Thyroid gland (tissue), 4 donors: ENCODE measurements around the gene SRBD1. TPM values are rescaled to one million over a fixed set of nuclear protein-coding genes. Genes with fewer than 3 reads are reported as not detected.

Experiments
- DNase-seq, 2 donors: peaks; one replicate each; pipeline ENCODE4 v3.0.0-alpha.2; 2019
- H3K27ac ChIP-seq, 3 donors: fragments of 200-600 bp; sonication (generic); 1 replicate in 2 of 3; 2 replicates in 1 of 3; pipeline ENCODE4 v1.5.1; 2016 to 2019; ENCODE audit warnings: mild to moderate bottlenecking in 1 of 3, moderate library complexity in 1 of 3
- H3K27me3 ChIP-seq: fragments of 200-600 bp; sonication (generic); one replicate; pipeline ENCODE4 v1.5.1; 2019
- H3K36me3 ChIP-seq, 2 donors: fragments of 200-600 bp; sonication (generic); one replicate each; pipeline ENCODE4 v1.5.1; 2016 to 2019
- H3K4me1 ChIP-seq, 2 donors: fragments of 200-600 bp; sonication (generic); one replicate each; pipeline ENCODE4 v1.5.1; 2017 to 2019
- H3K4me3 ChIP-seq, 3 donors: fragments of 200-600 bp; sonication (generic); replicated peaks in 1 of 3; 1 replicate in 2 of 3; 2 replicates in 1 of 3; pipeline ENCODE4 v1.5.1; 2016; ENCODE audit warnings: mild to moderate bottlenecking in 1 of 3
- H3K9me3 ChIP-seq: fragments of 200-600 bp; sonication (generic); one replicate; pipeline ENCODE4 v1.5.1; 2017
- POLR2A ChIP-seq, 2 donors: fragments of 450-650 bp; IDR thresholded peaks; one replicate each; pipeline ENCODE4 v1.6.1; 2017; ENCODE audit warnings: antibody characterized with exemption in 2 of 2, mild to moderate bottlenecking in 2 of 2, moderate library complexity in 1 of 2
- WGBS, 2 donors: methylation state at CpG; one replicate each; pipeline ENCODE4 v1.1.5; 2017; 5-methylcytosine and 5-hydroxymethylcytosine counted together
- intact Hi-C: fragments of 100-400 bp; cut with DNase I; formaldehyde crosslinking; loops from one replicate; pipeline ENCODE4 v1.15.1; 2023
- total RNA-seq, 4 donors: library from RNA; depleted of rRNA; stranded (reverse); fragments of >200 nt; gene quantifications; one replicate each; pipeline ENCODE4 v1.2.3, GENCODE V29; 2016
- TF ChIP-seq, protein P1 (sequence below), 6 experiments: fragments of 200-600 bp in 3 of 6; fragments of 450-650 bp in 3 of 6; sonication (generic) in 3 of 6; IDR thresholded peaks; one replicate each; pipeline ENCODE4 v1.5.1; 2016 to 2019; ENCODE audit warnings: antibody characterized with exemption in 6 of 6, mild to moderate bottlenecking in 2 of 6, inconsistent platforms in 1 of 6, moderate library complexity in 1 of 6

SRBD1 gene
- total RNA-seq, 4 donors from 2014 or later = 23.1 to 33.3 (median 27.2) TPM

DNA sequence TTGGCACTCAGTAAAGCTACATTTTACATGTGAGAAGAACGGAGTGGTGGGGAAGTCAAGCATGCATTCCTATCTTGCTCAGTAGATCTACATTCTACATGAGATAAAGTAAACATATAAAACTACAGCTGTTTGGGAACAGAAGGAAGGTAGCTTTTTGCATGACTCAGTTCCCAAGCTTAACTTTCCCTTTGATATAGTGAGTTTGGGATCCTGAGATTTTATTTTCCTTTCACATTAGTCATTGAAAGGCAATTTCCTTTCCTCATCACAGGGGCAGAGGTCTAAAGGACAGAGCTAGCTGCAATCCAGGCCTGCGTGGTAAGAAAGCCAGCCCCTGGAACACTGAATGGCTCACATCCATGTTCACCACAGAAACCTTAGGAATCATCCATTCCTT is 257.2 kb downstream of the SRBD1 start:
- Histone ChIP-seq H3K36me3 (no peaks in the 10 kb centered on the region), H3K4me1 (peaks cover 0 to 8% of the 10 kb centered on the region in 2 donors), H3K27ac (no peak overlapping the region), H3K9me3 (no peaks in the 10 kb centered on the region), H3K27me3 (no peaks in the 10 kb centered on the region), H3K4me3 (no peak overlapping the region)
- 63 to 70% methylated on average over 2 of the region's 2 CpGs for WGBS, 2 donors
- intact Hi-C loops = no loop called here
- DNase-seq = no peak
- TF ChIP-seq, protein P1, sequence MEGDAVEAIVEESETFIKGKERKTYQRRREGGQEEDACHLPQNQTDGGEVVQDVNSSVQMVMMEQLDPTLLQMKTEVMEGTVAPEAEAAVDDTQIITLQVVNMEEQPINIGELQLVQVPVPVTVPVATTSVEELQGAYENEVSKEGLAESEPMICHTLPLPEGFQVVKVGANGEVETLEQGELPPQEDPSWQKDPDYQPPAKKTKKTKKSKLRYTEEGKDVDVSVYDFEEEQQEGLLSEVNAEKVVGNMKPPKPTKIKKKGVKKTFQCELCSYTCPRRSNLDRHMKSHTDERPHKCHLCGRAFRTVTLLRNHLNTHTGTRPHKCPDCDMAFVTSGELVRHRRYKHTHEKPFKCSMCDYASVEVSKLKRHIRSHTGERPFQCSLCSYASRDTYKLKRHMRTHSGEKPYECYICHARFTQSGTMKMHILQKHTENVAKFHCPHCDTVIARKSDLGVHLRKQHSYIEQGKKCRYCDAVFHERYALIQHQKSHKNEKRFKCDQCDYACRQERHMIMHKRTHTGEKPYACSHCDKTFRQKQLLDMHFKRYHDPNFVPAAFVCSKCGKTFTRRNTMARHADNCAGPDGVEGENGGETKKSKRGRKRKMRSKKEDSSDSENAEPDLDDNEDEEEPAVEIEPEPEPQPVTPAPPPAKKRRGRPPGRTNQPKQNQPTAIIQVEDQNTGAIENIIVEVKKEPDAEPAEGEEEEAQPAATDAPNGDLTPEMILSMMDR (IDR thresholded peaks at IDR 0.05) = no peak
- TF ChIP-seq POLR2A (IDR thresholded peaks at IDR 0.05) = no peak

DNA sequence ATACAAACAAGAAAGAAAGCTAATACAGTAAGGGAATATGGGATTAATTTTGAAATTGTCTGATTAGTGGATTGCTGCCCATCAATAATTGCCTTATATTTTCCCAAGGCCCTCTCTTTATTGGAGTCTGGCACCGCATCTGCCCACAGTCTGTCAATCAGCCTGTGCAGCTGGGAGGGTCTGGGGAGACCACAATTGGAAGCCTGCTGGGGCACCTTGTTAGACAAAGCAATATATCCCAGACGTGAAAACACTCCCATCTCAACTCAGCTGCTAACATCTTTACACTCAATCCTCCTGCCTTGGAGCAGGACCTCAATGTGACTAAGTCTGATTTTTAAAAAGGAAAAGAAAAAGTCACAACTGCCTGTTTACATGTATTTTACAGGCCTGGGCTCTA is 258.6 kb downstream of the SRBD1 start:
- Histone ChIP-seq H3K27ac (no peak overlapping the region), H3K4me3 (no peak overlapping the region), H3K27me3 (no peaks in the 10 kb centered on the region), H3K4me1 (peaks cover 0 to 8% of the 10 kb centered on the region in 2 donors), H3K9me3 (no peaks in the 10 kb centered on the region), H3K36me3 (no peaks in the 10 kb centered on the region)
- TF ChIP-seq, protein P1 (IDR thresholded peaks at IDR 0.05) = no peak
- TF ChIP-seq POLR2A (IDR thresholded peaks at IDR 0.05) = no peak
- 89% methylated on average over 2 of the region's 2 CpGs for WGBS, 2 donors
- DNase-seq = no peak
- intact Hi-C loops = no loop called here

DNA sequence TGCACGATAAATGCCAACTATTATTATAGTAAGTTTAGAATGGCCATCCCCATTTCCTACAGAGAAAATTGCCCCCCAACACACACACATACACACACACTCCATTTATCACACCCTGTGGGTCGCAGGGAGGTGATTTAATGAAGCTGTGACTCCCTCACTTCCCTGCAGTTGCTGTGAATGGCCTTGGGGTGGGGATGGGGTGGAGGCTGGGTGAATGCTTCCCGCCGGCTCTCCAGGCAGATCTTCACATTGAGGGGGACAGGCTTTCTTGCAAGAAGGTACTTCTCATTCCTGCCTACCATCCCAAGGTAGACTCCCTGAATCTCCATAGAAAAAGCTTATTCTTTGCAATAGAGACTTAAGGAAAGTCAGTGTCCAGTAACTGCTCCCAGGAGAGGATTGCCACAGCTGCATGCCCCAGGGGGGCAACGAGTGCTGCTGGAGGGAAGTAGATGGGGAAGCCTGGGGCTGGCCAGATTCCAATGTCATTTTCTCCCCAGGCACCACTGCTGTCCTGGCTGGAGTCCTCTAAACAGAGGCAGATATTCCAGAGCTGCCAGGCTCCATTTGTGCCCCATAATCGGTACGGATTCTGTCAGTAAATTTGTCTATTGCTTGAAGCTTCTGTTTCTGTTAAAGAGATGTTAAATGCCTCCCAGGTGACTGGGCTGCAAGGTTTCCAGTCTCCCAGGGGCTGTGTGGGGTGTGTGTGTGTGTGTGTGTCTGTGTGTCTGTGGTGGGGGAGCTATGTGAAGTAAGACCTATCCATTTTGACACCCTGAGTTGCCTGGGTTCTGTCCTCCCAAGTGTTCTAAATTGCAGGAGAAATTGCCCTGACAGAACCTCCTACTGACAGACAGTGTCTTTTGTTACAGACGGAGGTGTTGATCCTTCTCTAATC is 265.5 kb downstream of the SRBD1 start:
- no peaks in the 10 kb centered on the region for H3K4me1 ChIP-seq
- H3K4me3 ChIP-seq = no peak overlapping the region
- intact Hi-C loops = no loop called here
- H3K27me3 ChIP-seq = no peaks in the 10 kb centered on the region
- H3K36me3 ChIP-seq = no peaks in the 10 kb centered on the region
- DNase-seq = no peak
- no peak overlapping the region for H3K27ac ChIP-seq
- TF ChIP-seq, protein P1 (IDR thresholded peaks at IDR 0.05) = no peak
- no peak for TF ChIP-seq POLR2A (IDR thresholded peaks at IDR 0.05)
- WGBS, 2 donors = 60 to 61% methylated on average over 8 of the region's 8 CpGs
- H3K9me3 ChIP-seq = no peaks in the 10 kb centered on the region

DNA sequence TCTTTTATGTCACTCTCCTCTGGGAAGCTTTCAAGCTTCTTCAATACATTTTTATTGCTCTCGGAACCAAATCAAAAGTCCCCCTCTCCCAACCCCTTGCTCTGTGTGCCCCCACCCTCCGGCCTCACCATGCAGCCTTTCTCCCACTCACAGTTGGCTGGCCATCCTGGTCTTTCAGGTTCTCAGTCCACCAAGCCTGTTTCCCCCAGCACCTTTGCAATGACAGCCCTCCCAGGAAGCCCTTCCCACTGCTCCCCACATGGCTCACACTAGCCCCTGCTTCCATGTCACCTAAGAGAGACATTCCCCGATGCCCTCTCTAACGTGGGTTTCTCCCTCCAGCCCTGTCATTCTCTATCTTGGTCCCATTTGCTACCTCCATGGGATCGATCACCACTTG is 266.6 kb downstream of the SRBD1 start:
- intact Hi-C loops = no loop called here
- H3K36me3 ChIP-seq = no peaks in the 10 kb centered on the region
- TF ChIP-seq, protein P1 (IDR thresholded peaks at IDR 0.05) = no peak
- no peak for TF ChIP-seq POLR2A (IDR thresholded peaks at IDR 0.05)
- no peak for DNase-seq
- no peaks in the 10 kb centered on the region for H3K4me1 ChIP-seq
- H3K27ac ChIP-seq = no peak overlapping the region
- WGBS, 2 donors = 82 to 92% methylated on average over 5 of the region's 5 CpGs
- no peaks in the 10 kb centered on the region for H3K9me3 ChIP-seq
- H3K4me3 ChIP-seq = no peak overlapping the region
- no peaks in the 10 kb centered on the region for H3K27me3 ChIP-seq

DNA sequence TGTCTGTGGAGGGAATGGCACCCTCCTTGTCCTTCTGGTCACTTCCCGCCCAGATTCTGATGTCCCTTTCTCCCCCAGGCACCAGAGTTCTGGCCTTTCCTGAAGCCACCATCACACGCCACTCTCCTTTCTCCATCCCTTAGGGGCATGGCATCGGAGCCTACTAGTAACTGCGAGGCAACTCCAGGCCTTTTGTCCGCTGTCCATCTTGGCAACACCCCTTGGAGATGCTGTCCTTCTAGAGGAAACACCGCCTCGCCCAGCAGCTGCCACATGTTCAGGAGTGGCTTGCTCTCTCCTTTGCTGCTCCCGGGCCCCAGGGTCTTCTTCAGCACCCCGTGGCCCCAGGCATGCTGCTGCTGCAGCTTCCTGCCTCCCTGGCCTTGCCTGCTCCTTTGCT is 267.0 kb downstream of the SRBD1 start:
- 79 to 85% methylated on average over 9 of the region's 9 CpGs for WGBS, 2 donors
- DNase-seq = no peak
- intact Hi-C loops = no loop called here

More for the DNA sequence above, 267.0 kb downstream of the SRBD1 start:
- no peak overlapping the region for H3K4me3 ChIP-seq
- TF ChIP-seq POLR2A (IDR thresholded peaks at IDR 0.05) = no peak
- TF ChIP-seq, protein P1 (IDR thresholded peaks at IDR 0.05) = no peak
- no peaks in the 10 kb centered on the region for H3K4me1 ChIP-seq
- no peaks in the 10 kb centered on the region for H3K36me3 ChIP-seq
- H3K27me3 ChIP-seq = no peaks in the 10 kb centered on the region
- H3K27ac ChIP-seq = no peak overlapping the region
- no peaks in the 10 kb centered on the region for H3K9me3 ChIP-seq
